Heart left ventricle (tissue), 13 donors: ENCODE data around the gene USP25.

Source experiments
- CTCF ChIP-seq, 12 donors: fragments of 200-600 bp; sonication (generic) in 4 of 12; IDR thresholded peaks; one replicate each; pipeline versions ENCODE4 v1.5.0 to v1.8.0; 2018 to 2022; ENCODE audit warnings: antibody characterized with exemption in 12 of 12, mild to moderate bottlenecking in 5 of 12
- POLR2A ChIP-seq, 2 donors: fragments of 450-650 bp; IDR thresholded peaks; one replicate each; pipeline ENCODE4 v1.6.1; 2017; ENCODE audit warnings: antibody characterized with exemption in 2 of 2, mild to moderate bottlenecking in 2 of 2, moderate library complexity in 2 of 2
- donor health status: ischemic (EF 13 %, LVEDD 7.1; RV severe dilation, severe dysfunction).
- donor health status: DM: no; HTN: yes; CAD: no.
- donor health status: DM: no; HTN: no; CAD: no.
- donor health status: ischemic (EF 25% LVEDD 6.9; RV normal size, moderate dysfunction).
- donor health status: ischemic (EF 25% LVEDD 5.7; RV mildly dilated, moderate dysfunction).
- donor health status: ischemic (EF 35%, LVEDD 5.7; RV mildly dilated, moderate dysfunction).
- donor health status: nonischemic (EF 11% LVEDD 7.7; RV severe dilation, severe dysfunction).
- donor health status: DM: yes; HTN: yes; CAD: no.
- donor health status: PGD.
- donor health status: ischemic (EF 29% LVEDD 5.4; RV normal size, mild dysfunction).
- donor health status: nonischemic (EF 23%, LVEDD 6.1; RV moderate dilation, normal function).

- TF ChIP-seq POLR2A (IDR thresholded peaks at IDR 0.05) (no peak), CTCF (IDR thresholded peaks at IDR 0.05) (no peak)
These were observed 91.1 kb downstream of the USP25 start for GRCh38 chr21:15820852-15821379.
